Naive B cell (primary cell): ENCODE data around the gene PSMG3. TPM values are rescaled to one million over a fixed set of nuclear protein-coding genes. Genes with fewer than 3 reads are reported as not detected.
"Not testable (repeated sequence)": the region's sequence is repeated elsewhere in the genome, so short reads cannot be mapped to it uniquely, and the experiment has no call there.

Experiments used
- ATAC-seq, 2 donors: fragments of 150-1000 bp; cut with Tn5 transposase; 2 replicates each; pipeline ENCODE4 v1.10.0; 2021; ENCODE audit warnings: low read depth in 2 of 2, mild to moderate bottlenecking in 2 of 2, moderate library complexity in 2 of 2
- DNase-seq: peaks from one replicate; pipeline ENCODE4 v3.0.0; 2022
- H3K27ac Mint-ChIP-seq, 6 donors: one replicate each; pipeline ENCODE4 v1.8.0; 2020 to 2022; ENCODE audit warnings: mild to moderate bottlenecking in 6 of 6, mixed read lengths in 6 of 6, moderate library complexity in 5 of 6, inconsistent platforms in 2 of 6
- H3K27me3 Mint-ChIP-seq, 3 donors: one replicate each; pipeline ENCODE4 v1.8.0; 2021 to 2022; ENCODE audit warnings: mixed read lengths in 3 of 3, mild to moderate bottlenecking in 1 of 3
- H3K36me3 Mint-ChIP-seq, 2 donors: one replicate each; pipeline ENCODE4 v1.8.0; 2020 to 2022; ENCODE audit warnings: mixed read lengths in 2 of 2, inconsistent platforms in 1 of 2, mild to moderate bottlenecking in 1 of 2
- H3K4me1 Mint-ChIP-seq, 3 donors: one replicate each; pipeline ENCODE4 v1.8.0; 2020 to 2022; ENCODE audit warnings: mixed read lengths in 3 of 3, inconsistent platforms in 1 of 3, mild to moderate bottlenecking in 1 of 3, moderate library complexity in 1 of 3
- H3K4me3 Mint-ChIP-seq, 8 donors: one replicate each; pipeline ENCODE4 v1.8.0; 2020 to 2022; ENCODE audit warnings: mild to moderate bottlenecking in 8 of 8, mixed read lengths in 8 of 8, moderate library complexity in 8 of 8, inconsistent platforms in 2 of 8
- H3K9me3 Mint-ChIP-seq, 7 donors: one replicate each; pipeline ENCODE4 v1.8.0; 2020 to 2022; ENCODE audit warnings: mixed read lengths in 7 of 7, mild to moderate bottlenecking in 5 of 7, inconsistent platforms in 2 of 7, moderate library complexity in 1 of 7
- polyA plus RNA-seq, 6 donors: library from polyadenylated mRNA; unstranded; fragments of 300-500 nt; fragmentation: Illumina TruSeq; gene quantifications; one replicate each; pipeline ENCODE4 v1.2.3, GENCODE V29; 2021; ENCODE audit warnings: low read depth in 6 of 6

PSMG3 gene
- polyA plus RNA-seq, 6 donors from 2014 or later: 24.2 to 43.4 (median 38.6) TPM

GRCh38 chr7:1585142-1585981 lies 15.5 kb upstream of the PSMG3 start:
- Mint-ChIP-seq H3K9me3 (no peaks in the 10 kb centered on the region), H3K4me3 (no peak overlapping the region), H3K27ac (peak overlapping the region in 2 of 6 donors; percentile 57 to 68), H3K36me3 (no peaks in the 10 kb centered on the region), H3K4me1 (peaks cover 1 to 3% (median 1%) of the 10 kb centered on the region in 3 donors), H3K27me3 (peaks cover 0 to 17% (median 1%) of the 10 kb centered on the region in 3 donors)
- no peak for ATAC-seq
- DNase-seq: no peak

DNA sequence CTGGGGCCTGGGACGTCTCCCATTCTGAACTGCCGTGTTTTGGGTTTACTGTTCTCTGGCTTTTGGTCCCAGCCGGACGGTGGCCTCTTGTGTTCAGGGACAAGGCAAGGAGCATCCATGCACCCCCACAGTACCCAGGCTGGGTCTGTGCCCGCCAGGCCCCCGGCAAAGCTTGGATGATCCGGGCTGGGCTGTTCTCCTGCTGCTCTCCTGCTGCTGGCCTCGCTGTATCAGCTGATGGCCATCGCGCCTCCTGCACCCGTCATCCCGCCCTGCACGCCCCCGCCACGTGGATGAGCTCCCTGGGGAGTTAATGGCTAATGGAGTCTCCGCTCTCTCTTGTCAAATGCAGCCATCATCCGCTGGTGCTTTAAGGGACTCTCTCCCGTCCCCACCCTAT lies 14.9 kb upstream of the PSMG3 start:
- peak overlapping the region in 2 of 6 donors; percentile 57 to 68 for H3K27ac Mint-ChIP-seq
- ATAC-seq (no peak), DNase-seq (no peak)
- no peaks in the 10 kb centered on the region for H3K9me3 Mint-ChIP-seq
- peaks cover 6 to 9% (median 8%) of the 10 kb centered on the region in 3 donors for H3K4me1 Mint-ChIP-seq
- no peak overlapping the region for H3K4me3 Mint-ChIP-seq
- no peaks in the 10 kb centered on the region for H3K36me3 Mint-ChIP-seq
- peaks cover 0 to 10% (median 0%) of the 10 kb centered on the region in 3 donors for H3K27me3 Mint-ChIP-seq

DNA sequence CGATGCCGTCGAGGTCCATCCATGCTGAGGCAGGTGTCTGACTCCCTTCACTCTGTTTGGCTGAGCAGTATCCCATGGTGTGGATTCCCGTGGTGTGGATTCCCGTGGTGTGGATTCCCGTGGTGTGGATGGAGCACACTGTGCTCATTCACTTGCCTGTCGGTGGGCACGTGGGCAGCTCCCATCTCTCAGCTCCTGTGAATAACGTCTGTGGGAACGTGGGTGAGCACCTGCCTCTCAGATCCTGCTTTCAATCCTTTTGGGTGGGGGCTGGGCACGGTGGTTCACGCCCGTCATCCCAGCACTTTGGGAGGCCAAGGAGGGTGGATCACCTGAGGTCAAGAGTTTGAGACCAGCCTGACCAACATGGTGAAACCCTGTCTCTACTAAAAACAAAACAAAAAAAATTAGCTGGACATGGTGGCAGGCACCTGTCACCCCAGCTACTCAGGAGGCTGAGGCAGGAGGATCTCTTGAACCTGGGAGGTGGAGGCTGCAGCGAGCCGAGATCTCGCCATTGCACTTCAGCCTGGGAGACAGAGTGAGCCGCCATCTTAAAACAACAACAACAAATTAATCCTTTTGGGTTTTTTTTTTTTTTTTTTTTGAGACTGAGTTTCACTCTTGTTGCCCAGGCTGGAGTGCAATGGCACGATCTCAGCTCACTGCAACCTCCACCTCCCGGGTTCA lies 13.6 kb upstream of the PSMG3 start:
- Mint-ChIP-seq H3K4me3 (peak overlapping the region in 1 of 8 donors; percentile 43), H3K4me1 (peaks cover 12 to 17% (median 14%) of the 10 kb centered on the region in 3 donors)
- H3K27me3 Mint-ChIP-seq, H3K9me3 Mint-ChIP-seq, H3K36me3 Mint-ChIP-seq, H3K27ac Mint-ChIP-seq, DNase-seq, ATAC-seq: not testable (repeated sequence)

- H3K4me1 Mint-ChIP-seq: peaks cover 12 to 17% (median 16%) of the 10 kb centered on the region in 3 donors
- peaks cover 0 to 6% of the 10 kb centered on the region in 2 donors for H3K36me3 Mint-ChIP-seq
- peak overlapping the region in 1 of 8 donors; percentile 35 for H3K4me3 Mint-ChIP-seq
- H3K9me3 Mint-ChIP-seq: no peaks in the 10 kb centered on the region
- no peak for ATAC-seq
- peak overlapping the region in 1 of 6 donors; percentile 7 for H3K27ac Mint-ChIP-seq
- no peak for DNase-seq
- no peaks in the 10 kb centered on the region for H3K27me3 Mint-ChIP-seq
Observed at GRCh38 chr7:1580422-1581030, 10.7 kb upstream of the PSMG3 start.

DNA sequence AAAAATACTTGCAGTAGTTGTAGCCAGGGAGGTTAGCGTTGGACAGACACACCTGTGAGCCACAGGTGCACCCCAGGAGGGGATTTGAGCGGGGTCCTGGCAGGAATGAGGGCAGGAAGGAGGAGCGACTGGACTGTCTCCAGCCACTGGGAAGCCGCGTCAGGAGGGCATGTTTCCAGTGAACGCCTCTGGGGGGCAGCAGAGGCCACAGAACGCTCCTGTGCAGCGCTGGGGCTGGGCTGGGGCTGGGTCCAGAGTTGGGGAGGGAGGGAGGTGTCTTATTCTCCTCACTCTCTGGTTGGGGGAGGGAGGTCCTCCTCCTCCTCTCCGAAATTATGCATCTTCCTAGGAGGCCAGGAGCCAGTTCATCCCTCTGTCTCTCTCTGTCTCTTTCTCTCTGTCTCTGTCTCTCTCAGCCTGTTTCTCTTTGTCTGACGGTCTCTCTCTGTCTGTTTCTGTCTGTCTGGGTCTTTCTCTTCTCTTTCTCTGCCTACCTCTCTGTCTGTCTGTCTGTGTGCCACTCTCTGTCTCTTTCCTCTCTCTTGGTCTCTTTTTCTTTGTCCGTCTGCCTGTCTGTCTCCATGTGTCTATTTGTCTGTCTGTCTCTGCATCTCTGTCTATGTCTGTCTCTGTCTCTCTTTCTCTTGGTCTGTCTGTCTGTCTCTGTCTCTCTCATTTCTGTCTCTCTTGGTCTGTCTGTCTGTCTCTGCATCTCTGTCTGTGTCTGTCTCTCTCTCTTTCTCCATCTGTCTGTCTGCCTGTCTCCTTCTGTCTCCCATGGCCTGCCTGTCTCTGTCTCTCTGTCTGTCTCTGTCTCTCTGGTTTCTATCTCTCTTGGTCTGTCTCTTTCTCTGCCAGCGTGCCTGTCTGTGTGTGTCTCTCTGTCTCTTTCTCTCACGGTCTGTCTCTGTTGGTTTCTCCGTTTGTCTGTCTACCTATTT lies 9.9 kb upstream of the PSMG3 start:
- Mint-ChIP-seq H3K36me3 (peaks cover 0 to 6% of the 10 kb centered on the region in 2 donors), H3K27ac (peak overlapping the region; percentile 7 to 90 (median 63)), H3K27me3 (no peaks in the 10 kb centered on the region), H3K4me1 (peaks cover 12 to 17% (median 16%) of the 10 kb centered on the region in 3 donors), H3K9me3 (no peaks in the 10 kb centered on the region), H3K4me3 (peak overlapping the region in 3 of 8 donors; percentile 1 to 21 (median 21))
- ATAC-seq: peak; percentile 96 to 98
- peak; percentile 52 for DNase-seq

DNA sequence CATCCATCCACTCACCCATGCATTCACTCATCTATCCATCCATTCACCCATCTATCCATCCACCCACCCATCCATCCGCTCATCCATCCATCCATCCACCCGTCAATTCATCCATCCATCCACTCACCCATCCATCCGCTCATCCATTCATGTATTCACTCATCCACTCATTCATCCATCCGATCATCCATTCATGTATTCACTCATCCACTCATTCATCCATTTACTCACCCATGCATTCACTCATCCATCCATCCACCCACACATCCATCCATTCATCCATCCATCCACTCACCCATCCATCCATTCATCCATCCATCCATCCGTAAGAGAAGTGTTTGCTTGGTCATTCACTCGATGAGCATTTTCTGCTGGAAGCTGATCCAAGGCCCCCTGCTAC lies 8.7 kb upstream of the PSMG3 start:
- Mint-ChIP-seq H3K9me3 (no peaks in the 10 kb centered on the region), H3K36me3 (peaks cover 0 to 6% of the 10 kb centered on the region in 2 donors), H3K27ac (no peak overlapping the region), H3K4me3 (peak overlapping the region in 1 of 8 donors; percentile 51), H3K4me1 (peaks cover 12 to 17% (median 16%) of the 10 kb centered on the region in 3 donors), H3K27me3 (no peaks in the 10 kb centered on the region)
- DNase-seq (no peak), ATAC-seq (no peak)

- ATAC-seq: no peak
- no peaks in the 10 kb centered on the region for H3K9me3 Mint-ChIP-seq
- H3K4me3 Mint-ChIP-seq: no peak overlapping the region
Observed at GRCh38 chr7:1576521-1577253, 6.9 kb upstream of the PSMG3 start.

DNA sequence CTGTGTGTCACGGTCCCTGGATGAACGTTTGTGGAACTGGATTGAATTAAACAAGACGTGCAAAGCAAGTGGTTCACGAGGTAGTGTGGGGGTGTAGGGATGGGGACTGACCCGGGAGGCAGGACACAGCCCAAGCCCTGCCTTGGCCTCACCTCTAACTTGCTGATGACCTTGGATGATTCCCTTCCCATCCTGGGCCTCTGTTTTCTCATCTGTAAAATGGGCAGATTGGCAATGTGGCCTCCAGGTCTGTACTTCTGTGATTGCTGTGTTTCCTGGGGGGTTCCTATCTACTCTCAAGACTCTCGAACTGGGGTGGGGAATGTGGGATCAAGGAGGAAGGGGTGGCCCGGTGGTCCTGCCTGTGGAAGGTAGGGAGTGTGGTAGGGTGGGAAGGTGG lies 6.0 kb upstream of the PSMG3 start:
- no peak for ATAC-seq

More at GRCh38 chr7:1576521-1577253, 6.9 kb upstream of the PSMG3 start:
- Mint-ChIP-seq H3K27me3 (no peaks in the 10 kb centered on the region), H3K4me1 (peaks cover 16 to 29% (median 20%) of the 10 kb centered on the region in 3 donors), H3K36me3 (peaks cover 0 to 6% of the 10 kb centered on the region in 2 donors), H3K27ac (no peak overlapping the region)
- no peak for DNase-seq

DNA sequence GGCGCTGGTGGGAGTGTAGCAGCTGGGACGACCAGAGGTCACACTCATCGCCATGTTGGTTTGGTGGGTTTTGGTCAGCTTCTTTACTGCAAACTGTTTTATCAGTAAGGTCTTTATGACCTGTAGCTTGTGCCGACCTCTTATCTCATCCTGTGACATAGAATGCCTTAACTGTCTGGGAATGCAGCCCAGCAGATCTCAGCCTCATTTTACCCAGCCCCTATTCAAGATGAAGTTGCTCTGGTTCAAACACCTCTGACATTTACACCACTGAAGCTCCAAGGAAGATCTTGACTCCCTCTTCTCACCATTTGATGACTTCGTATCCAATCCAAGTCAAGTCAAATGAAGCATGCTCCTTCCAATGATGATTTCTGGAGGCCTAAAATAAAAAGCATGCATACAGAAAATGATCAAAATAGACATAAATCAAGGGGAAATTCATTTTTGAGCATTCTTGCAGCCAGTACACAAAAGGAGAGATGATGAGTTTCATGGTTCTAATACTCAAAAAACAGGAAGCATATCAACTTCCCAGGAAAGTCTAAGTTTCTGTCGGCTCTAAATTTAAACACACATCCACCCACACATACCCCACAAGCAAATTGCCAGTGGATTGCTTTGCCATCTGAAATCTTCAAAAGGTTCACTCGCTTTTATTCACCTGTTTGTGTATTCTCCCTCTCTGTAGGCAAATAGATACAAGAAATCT lies 2.4 kb upstream of the PSMG3 start:
- Mint-ChIP-seq H3K9me3 (no peaks in the 10 kb centered on the region), H3K27me3 (no peaks in the 10 kb centered on the region), H3K4me1 (peaks cover 6 to 39% (median 37%) of the 10 kb centered on the region in 3 donors), H3K27ac (peak overlapping the region in 3 of 6 donors; percentile 47 to 64 (median 53)), H3K4me3 (peak overlapping the region in 6 of 8 donors; percentile 4 to 89 (median 84)), H3K36me3 (peaks cover 0 to 9% of the 10 kb centered on the region in 2 donors)
- DNase-seq: no peak
- no peak for ATAC-seq

More for the DNA sequence above, 6.0 kb upstream of the PSMG3 start:
- Mint-ChIP-seq H3K27me3 (no peaks in the 10 kb centered on the region), H3K36me3 (peaks cover 0 to 6% of the 10 kb centered on the region in 2 donors), H3K9me3 (no peaks in the 10 kb centered on the region), H3K27ac (no peak overlapping the region), H3K4me3 (no peak overlapping the region), H3K4me1 (peaks cover 16 to 37% (median 29%) of the 10 kb centered on the region in 3 donors)
- no peak for DNase-seq

DNA sequence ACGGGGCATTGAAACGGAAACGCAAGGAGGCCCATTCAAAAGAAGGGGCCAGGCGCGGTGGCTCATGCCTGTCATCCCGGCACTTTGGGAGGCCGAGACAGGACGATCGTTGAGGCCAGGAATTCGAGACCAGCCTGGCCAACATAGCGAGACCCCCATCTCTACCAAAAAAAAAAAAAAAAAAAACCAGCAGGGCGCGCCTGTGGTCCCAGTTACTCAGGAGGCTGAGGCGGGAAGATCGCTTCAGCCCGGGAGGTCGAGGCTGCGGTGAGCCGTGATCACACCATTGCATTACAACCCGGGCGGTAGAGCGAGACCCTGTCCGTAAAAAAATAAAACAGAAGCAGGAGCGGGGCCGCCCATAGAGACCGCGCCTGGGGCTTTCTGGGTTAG lies 396 bp downstream of the PSMG3 start:
- H3K4me3 Mint-ChIP-seq: peak overlapping the region; percentile 78 to 93 (median 84)
- DNase-seq: no peak
- no peaks in the 10 kb centered on the region for H3K27me3 Mint-ChIP-seq
- H3K27ac Mint-ChIP-seq: peak overlapping the region in 5 of 6 donors; percentile 10 to 87 (median 69)
- peak; percentile 25 to 44 for ATAC-seq
- peaks cover 0 to 16% of the 10 kb centered on the region in 2 donors for H3K36me3 Mint-ChIP-seq
- H3K9me3 Mint-ChIP-seq: no peaks in the 10 kb centered on the region
- peaks cover 8 to 45% (median 39%) of the 10 kb centered on the region in 3 donors for H3K4me1 Mint-ChIP-seq

DNA sequence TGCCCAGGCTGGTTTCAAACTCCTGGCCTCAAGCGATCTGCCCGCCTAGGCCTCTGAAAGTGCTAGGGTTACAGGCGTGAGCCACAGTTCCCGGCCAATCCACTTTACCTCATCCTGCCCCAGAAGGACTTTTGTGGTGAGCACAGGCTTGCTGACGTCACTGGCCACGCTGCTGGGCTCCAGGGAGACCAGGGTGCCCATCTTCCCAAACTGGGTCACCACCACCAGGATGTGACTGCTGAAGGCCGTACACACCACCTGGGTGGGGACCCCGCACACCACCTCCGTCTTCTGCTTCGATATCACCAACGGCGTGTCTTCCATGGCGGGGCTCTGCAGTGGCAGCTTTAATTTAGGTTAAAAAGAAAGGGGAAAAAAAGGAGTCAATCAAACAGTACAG lies 816 bp downstream of the PSMG3 start:
- Mint-ChIP-seq H3K27me3 (no peaks in the 10 kb centered on the region), H3K27ac (peak overlapping the region in 5 of 6 donors; percentile 69 to 87 (median 81)), H3K4me1 (peaks cover 8 to 45% (median 39%) of the 10 kb centered on the region in 3 donors), H3K9me3 (no peaks in the 10 kb centered on the region), H3K4me3 (peak overlapping the region; percentile 78 to 93 (median 84)), H3K36me3 (peaks cover 0 to 16% of the 10 kb centered on the region in 2 donors)
- ATAC-seq (no peak), DNase-seq (no peak)
